HG02884 (cell line): ENCODE measurements around the gene MBOAT1.
"Not testable (repeated sequence)": the region's sequence is repeated elsewhere in the genome, so short reads cannot be mapped to it uniquely, and the experiment has no call there.

Experiments used
- ATAC-seq: cut with Tn5 transposase; IDR thresholded peaks from one replicate; pipeline ENCODE4 v1.9.1; 2021; ENCODE audit warnings: mild to moderate bottlenecking, moderate library complexity; ENCODE audit not compliant: unreplicated experiment

MBOAT1 gene

GRCh38 chr6:20203561-20204511 is 8.4 kb downstream of the MBOAT1 start:
- ATAC-seq: no peak

DNA sequence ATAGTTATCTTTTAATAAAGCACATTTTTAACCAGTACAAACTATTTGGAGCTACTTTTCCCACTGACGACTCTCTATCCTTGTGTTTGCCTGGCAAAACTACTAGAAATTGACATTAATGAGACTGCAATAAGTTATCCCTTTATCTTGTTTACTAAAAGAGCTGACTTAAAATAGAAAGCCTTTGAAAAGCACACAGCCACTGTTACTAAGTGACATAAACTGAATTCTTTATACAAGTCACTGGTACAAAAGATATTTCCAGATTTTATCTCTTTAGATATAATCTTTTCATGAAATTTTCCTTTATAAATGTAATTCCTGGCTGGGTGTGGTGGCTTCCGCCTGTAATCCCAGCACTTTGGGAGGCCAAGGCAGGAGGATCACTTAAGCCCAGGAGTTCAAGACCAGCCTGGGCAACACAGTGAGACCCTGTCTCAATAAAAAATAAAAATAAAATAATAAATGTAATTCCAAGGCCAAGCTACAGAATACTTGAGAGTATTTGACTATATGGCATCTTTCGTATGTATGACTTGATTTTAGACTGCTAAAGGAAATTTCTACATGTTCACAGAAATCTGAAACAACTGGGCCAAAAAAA is 9.5 kb downstream of the MBOAT1 start:
- ATAC-seq: no peak

- ATAC-seq: peak; percentile 28
These were observed 10.0 kb downstream of the MBOAT1 start for GRCh38 chr6:20202324-20202658.

- no peak for ATAC-seq
These were observed 11.3 kb downstream of the MBOAT1 start for GRCh38 chr6:20200761-20201630.

DNA sequence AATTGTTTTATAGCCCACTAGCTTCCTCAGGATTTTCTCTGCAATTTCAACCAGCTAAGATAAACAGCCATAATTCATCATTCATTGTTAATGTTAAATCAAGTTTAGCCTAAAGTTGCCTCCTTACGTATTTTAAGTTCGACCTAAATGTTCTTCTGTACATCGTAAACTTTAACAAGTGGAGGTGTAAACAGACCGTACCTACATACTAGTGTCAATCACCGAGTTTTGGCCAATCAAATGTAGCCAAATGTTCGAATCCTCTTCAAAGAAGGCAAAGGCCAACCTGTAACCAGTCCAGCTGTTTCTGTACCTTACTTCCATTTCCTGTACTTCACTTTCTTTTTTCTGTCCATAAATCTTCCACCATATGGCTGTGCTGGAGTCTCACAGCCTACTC is 13.5 kb downstream of the MBOAT1 start:
- no peak for ATAC-seq

DNA sequence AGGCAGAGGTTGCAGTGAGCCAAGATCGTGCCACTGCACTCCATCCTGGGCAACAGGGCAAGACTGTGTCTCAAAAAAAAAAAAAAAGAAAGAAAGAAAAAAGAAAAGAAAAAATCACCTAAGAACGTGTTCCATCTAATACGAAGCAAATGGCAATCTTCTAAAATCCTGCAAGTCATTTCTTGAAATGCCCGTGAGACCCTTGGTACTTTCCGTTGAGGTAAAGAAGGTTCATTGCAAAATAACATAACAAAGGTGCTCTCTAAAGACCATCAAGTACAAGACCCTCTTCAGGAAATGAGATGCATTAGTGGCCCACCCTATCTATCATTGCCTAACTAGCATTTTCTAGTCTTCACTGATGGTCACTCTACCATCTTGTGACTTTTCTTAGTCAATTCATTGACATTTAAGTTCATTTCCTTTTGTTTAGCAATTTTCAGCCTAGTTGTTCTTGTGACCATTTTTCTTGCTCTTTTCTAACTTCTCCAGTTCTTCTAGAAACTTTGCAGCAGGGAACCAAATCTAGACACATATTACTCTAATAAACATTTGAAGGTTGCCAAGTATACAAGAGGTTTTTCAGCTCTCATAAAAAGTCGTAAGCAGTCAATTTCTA is 14.0 kb downstream of the MBOAT1 start:
- no peak for ATAC-seq

DNA sequence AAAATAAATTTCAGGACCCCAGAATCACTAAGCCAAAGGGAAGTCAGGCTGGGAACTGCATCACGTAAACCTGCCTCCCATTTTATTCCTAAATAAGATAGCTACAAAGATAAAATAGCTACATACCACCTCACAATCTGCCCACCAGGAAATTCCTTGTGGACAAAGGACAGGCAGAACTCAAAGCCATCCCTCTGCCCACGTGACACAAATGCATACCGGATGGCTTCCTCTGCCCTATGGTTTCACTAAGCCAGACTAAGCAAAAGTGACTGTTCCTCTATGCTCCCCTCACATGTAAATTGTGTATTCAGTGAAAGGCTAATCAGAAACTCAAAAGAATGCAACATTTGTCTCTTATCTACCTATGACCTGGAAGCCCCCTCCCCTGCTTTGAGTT is 15.0 kb downstream of the MBOAT1 start:
- no peak for ATAC-seq

GRCh38 chr6:20192625-20193024 is 19.6 kb downstream of the MBOAT1 start:
- no peak for ATAC-seq

- ATAC-seq: no peak
These were observed 20.3 kb downstream of the MBOAT1 start for GRCh38 chr6:20191992-20192391.

- no peak for ATAC-seq
These were observed 23.6 kb downstream of the MBOAT1 start for GRCh38 chr6:20188630-20189075.

DNA sequence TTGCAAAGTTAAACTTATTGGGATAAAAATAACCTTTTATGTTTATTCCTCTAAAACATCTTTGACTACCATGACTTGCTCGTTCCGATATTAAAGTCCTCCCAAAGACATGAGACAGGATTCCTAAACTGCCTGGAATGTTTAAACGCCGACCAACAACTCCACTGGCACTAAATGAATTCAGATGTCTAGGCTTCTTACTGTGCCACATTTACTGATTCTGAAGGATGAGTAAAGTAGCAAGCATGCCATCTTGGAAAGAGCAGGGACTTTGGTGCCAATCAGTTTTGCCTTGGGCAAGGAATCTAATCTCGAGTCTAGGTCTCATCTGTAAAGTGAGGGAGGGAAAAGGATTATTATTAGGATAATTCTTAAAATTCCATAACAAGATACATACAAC is 25.3 kb downstream of the MBOAT1 start:
- ATAC-seq: no peak

DNA sequence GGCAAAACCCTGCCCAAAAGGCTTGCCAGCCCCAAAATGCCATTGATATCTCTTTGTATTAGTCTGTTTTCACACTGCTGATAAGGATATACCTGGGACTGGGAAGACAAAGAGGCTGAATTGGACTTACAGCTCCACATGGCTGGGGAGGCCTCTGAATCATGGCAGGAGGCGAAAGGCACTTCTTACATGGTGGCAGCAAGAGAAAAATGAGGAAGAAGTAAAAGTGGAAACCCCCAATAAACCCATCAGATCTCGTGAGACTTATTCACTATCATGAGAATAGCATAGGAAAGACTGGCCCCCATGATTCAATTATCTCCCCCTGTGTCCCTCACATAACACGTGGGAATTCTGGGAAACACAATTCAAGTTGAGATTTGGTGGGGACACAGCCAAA is 28.6 kb downstream of the MBOAT1 start:
- ATAC-seq: no peak

DNA sequence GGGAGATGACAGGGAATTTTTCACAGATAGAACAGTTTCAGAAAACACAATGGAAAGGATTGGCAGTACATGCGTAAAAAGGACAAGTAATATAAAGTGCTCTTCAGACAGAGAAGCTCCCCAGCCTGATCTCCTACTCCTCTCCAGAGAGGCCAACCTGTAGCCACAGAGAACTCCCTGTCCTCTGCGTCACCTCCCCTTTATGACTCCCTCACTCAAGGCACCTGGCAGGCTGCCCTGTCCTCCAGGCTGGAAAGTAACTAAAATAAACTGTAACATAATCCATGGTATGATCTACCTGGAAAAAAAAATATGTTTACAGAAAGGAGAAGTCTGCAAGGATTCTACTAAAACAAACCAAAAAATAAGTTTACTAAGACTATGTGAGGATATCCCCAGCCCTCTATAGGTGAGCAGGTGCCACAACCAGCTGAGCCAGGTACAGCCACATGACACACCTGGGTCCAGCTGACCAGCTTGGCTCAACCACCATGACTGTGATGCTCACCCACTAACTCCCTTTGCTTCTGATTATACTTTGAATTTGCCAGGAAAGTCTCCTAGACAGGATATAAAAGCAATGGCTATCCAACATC is 29.2 kb downstream of the MBOAT1 start:
- ATAC-seq: no peak

DNA sequence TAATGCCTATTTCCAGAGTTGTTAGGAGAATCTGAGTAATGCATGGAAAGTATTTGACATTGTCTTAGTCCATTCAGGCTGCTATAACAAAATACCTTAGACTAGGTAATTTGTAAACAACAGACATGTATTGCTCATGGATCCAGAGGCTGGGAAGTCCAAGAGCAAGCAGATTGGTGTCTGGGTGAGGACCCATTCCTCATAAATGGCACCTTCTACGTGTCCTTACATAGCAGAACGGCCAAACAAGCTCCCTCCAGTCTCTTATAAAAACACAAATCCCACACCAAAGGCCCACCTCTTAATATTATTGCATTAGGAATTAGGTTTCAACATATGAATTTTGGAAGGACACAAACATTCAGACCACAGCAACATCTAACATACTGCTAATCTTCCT is 30.2 kb downstream of the MBOAT1 start:
- ATAC-seq: no peak

DNA sequence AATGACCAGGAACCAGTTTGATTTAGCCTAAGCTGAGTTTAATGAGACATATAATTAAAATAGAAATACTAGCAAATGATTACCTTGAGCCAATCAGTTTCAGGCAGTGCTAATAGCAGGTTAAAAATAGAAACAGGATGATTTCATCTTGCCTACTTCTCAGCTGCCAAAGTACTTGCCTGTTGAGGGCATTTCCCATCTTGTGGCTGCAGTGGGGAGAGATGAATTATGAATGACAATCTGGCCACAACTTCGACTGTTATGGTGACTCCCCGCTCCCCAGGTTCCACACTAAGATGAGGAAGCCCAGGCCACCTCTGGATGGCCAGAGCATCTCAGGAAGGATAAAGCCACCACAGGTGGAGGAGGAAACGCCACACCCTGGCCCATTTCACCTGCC is 31.3 kb downstream of the MBOAT1 start:
- peak; percentile 65 for ATAC-seq

DNA sequence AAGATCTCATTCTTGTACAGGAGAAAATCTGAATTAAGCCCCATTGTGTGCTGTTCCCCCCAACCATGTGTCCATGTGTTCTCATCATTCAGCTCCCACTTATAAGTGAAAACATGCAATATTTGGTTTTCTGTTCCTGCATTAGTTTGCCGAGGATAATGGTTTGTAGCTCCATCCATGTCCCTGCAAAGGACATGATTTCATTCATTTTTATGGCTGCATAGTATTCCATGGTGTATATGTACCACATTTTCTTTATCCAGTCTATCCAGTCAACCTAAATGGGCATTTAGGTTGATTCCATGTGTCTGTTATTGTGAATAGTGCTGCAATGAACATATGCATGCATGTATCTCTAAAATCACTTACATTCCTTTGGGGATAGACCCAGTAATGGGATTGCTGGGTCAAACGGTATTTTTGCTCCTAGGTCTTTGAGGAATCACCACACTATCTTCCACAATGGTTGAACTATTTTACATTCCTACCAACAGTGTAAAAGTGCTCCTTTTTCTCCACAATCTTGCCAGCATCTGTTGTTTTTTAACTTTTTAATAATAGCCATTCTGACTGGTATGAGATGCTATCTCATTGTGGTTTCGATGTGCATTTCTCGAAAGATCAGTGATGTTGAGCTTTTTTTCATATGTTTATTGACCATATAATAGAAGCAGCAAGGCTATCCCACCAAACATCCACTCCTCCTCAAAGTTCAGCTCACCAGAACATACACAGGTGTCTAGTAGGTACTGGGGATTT is 32.8 kb downstream of the MBOAT1 start:
- ATAC-seq: not testable (repeated sequence)

GRCh38 chr6:20178327-20178726 is 33.9 kb downstream of the MBOAT1 start:
- no peak for ATAC-seq

GRCh38 chr6:20175810-20176410 is 36.4 kb downstream of the MBOAT1 start:
- no peak for ATAC-seq
